ENCODE results near the gene LRRC34.

The LRRC34 gene

GRCh38 chr3:169812332-169813235 lies at the start of gene LRRC34, which contains the start of gene LRRIQ4:
TSS of gene LRRC34 (minus strand) at chr3:169812904. CDS start at chr3:169812548, 356 bp downstream.
TSS of gene LRRIQ4 (plus strand) at chr3:169812870. CDS start at chr3:169821922, 9,052 bp downstream.
- no peak for TF ChIP-seq TAF1 (IDR thresholded peaks at IDR 0.05; ENCODE audit: low read depth)
- TF ChIP-seq YY1 (IDR thresholded peaks at IDR 0.05; ENCODE audit: low read depth) = no peak
- TF ChIP-seq RAD21 (IDR thresholded peaks at IDR 0.05; ENCODE audit: low read depth) = no peak
- no peak for TF ChIP-seq USF1 (IDR thresholded peaks at IDR 0.05)
- TF ChIP-seq EP300 (IDR thresholded peaks at IDR 0.05; ENCODE audit: borderline replicate concordance) = no peak
- no peak for TF ChIP-seq CEBPB (IDR thresholded peaks at IDR 0.05)
- TF ChIP-seq NFIC (IDR thresholded peaks at IDR 0.05) = no peak
- no peak for TF ChIP-seq REST (IDR thresholded peaks at IDR 0.05; ENCODE audit: low read depth)
- no peak for TF ChIP-seq TEAD4 (IDR thresholded peaks at IDR 0.05)
- no peak for TF ChIP-seq TCF12 (IDR thresholded peaks at IDR 0.05; ENCODE audit: low read depth)
- no peak for TF ChIP-seq ZBTB7A (IDR thresholded peaks at IDR 0.05; ENCODE audit: low read depth)
- TF ChIP-seq MAX (IDR thresholded peaks at IDR 0.05) = no peak
- TF ChIP-seq CREB1 (IDR thresholded peaks at IDR 0.05; ENCODE audit: low read depth) = no peak
- TF ChIP-seq EGR1 (IDR thresholded peaks at IDR 0.05) = no peak
- no peak for TF ChIP-seq FOXM1 (IDR thresholded peaks at IDR 0.05; ENCODE audit: borderline replicate concordance, low read depth)

- TF ChIP-seq USF1 (IDR thresholded peaks at IDR 0.05) = no peak
- no peak for TF ChIP-seq EGR1 (IDR thresholded peaks at IDR 0.05)
- no peak for TF ChIP-seq TCF12 (IDR thresholded peaks at IDR 0.05; ENCODE audit: low read depth)
- no peak for TF ChIP-seq CREB1 (IDR thresholded peaks at IDR 0.05; ENCODE audit: low read depth)
- TF ChIP-seq MAX (IDR thresholded peaks at IDR 0.05) = no peak
- TF ChIP-seq RAD21 (IDR thresholded peaks at IDR 0.05; ENCODE audit: low read depth) = no peak
- TF ChIP-seq REST (IDR thresholded peaks at IDR 0.05; ENCODE audit: low read depth) = no peak
- no peak for TF ChIP-seq FOXM1 (IDR thresholded peaks at IDR 0.05; ENCODE audit: borderline replicate concordance, low read depth)
- no peak for TF ChIP-seq ZBTB7A (IDR thresholded peaks at IDR 0.05; ENCODE audit: low read depth)
- no peak for TF ChIP-seq TAF1 (IDR thresholded peaks at IDR 0.05; ENCODE audit: low read depth)
- no peak for TF ChIP-seq TEAD4 (IDR thresholded peaks at IDR 0.05)
- no peak for TF ChIP-seq YY1 (IDR thresholded peaks at IDR 0.05; ENCODE audit: low read depth)
- no peak for TF ChIP-seq CEBPB (IDR thresholded peaks at IDR 0.05)
These were observed 49.2 kb upstream of the LRRC34 start for GRCh38 chr3:169861871-169862270.

- no peak for TF ChIP-seq CEBPB (IDR thresholded peaks at IDR 0.05)
These were observed 45.1 kb upstream of the LRRC34 start for GRCh38 chr3:169857811-169858210.

- TF ChIP-seq ZBTB7A (IDR thresholded peaks at IDR 0.05; ENCODE audit: low read depth) (no peak), USF1 (IDR thresholded peaks at IDR 0.05) (no peak), FOXM1 (IDR thresholded peaks at IDR 0.05; ENCODE audit: borderline replicate concordance, low read depth) (no peak)
These were observed 42.8 kb upstream of the LRRC34 start for GRCh38 chr3:169855514-169855913.

GRCh38 chr3:169850618-169851017 lies 37.9 kb upstream of the LRRC34 start:
- TF ChIP-seq MAX (IDR thresholded peaks at IDR 0.05) (no peak), NFIC (IDR thresholded peaks at IDR 0.05) (no peak), CREB1 (IDR thresholded peaks at IDR 0.05; ENCODE audit: low read depth) (no peak), TAF1 (IDR thresholded peaks at IDR 0.05; ENCODE audit: low read depth) (no peak), CEBPB (IDR thresholded peaks at IDR 0.05) (no peak), RAD21 (IDR thresholded peaks at IDR 0.05; ENCODE audit: low read depth) (no peak), USF1 (IDR thresholded peaks at IDR 0.05) (no peak), TCF12 (IDR thresholded peaks at IDR 0.05; ENCODE audit: low read depth) (no peak), EGR1 (IDR thresholded peaks at IDR 0.05) (no peak), YY1 (IDR thresholded peaks at IDR 0.05; ENCODE audit: low read depth) (no peak), ZBTB7A (IDR thresholded peaks at IDR 0.05; ENCODE audit: low read depth) (no peak), EP300 (IDR thresholded peaks at IDR 0.05; ENCODE audit: borderline replicate concordance) (no peak), FOXM1 (IDR thresholded peaks at IDR 0.05; ENCODE audit: borderline replicate concordance, low read depth) (no peak), REST (IDR thresholded peaks at IDR 0.05; ENCODE audit: low read depth) (no peak), TEAD4 (IDR thresholded peaks at IDR 0.05) (no peak)

All from Ishikawa (cell line).